HepG2 (cell line): ENCODE data around the gene CBLC. TPM values are rescaled to one million over a fixed set of nuclear protein-coding genes. Genes with fewer than 3 reads are reported as not detected.

Experiments
- ARHGAP35 ChIP-seq: sonication (generic); formaldehyde crosslinking; IDR thresholded peaks from 2 replicates; pipeline ENCODE4 v1.9.0; 2022; ENCODE audit warnings: mild to moderate bottlenecking, inconsistent platforms, moderate library complexity, missing genetic modification reagents, borderline replicate concordance
- FOXP1 ChIP-seq, 2 experiments: fragments of 450-650 bp in 1 of 2; IDR thresholded peaks; 2 replicates each; pipeline ENCODE4 v1.6.1; 2017 to 2018; ENCODE audit warnings: antibody characterized with exemption in 1 of 2
- HNRNPK ChIP-seq: fragments of 200-400 bp; formaldehyde crosslinking; IDR thresholded peaks from 2 replicates; pipeline ENCODE4 v1.6.1; 2018; ENCODE audit warnings: low read length, low read depth, moderate library complexity, mild to moderate bottlenecking; ENCODE audit not compliant: poor library complexity, severe bottlenecking
- IRX3 ChIP-seq: sonication (generic); formaldehyde crosslinking; IDR thresholded peaks from 2 replicates; pipeline ENCODE4 v1.8.1; 2023; ENCODE audit warnings: mild to moderate bottlenecking, low read depth, missing genetic modification reagents, borderline replicate concordance
- KAT8 ChIP-seq: IDR thresholded peaks from 2 replicates; pipeline ENCODE4 v1.6.1; 2016; ENCODE audit warnings: missing genetic modification reagents, missing compliant biosample characterization
- KDM2A ChIP-seq: sonication (generic); formaldehyde crosslinking; IDR thresholded peaks from 2 replicates; pipeline ENCODE4 v1.4.0; 2020; ENCODE audit warnings: low read depth, missing genetic modification reagents, borderline replicate concordance
- KLF15 ChIP-seq: sonication (generic); formaldehyde crosslinking; IDR thresholded peaks from 2 replicates; pipeline ENCODE4 v1.8.1; 2023; ENCODE audit warnings: borderline replicate concordance, mild to moderate bottlenecking, inconsistent platforms, missing genetic modification reagents, mixed read lengths
- MED8 ChIP-seq: sonication (generic); formaldehyde crosslinking; IDR thresholded peaks from 2 replicates; pipeline ENCODE4 v1.8.1; 2023; ENCODE audit warnings: mild to moderate bottlenecking, missing genetic modification reagents; ENCODE audit not compliant: insufficient replicate concordance
- RELA ChIP-seq: sonication (generic); formaldehyde crosslinking; IDR thresholded peaks from 2 replicates; pipeline ENCODE4 v1.4.0; 2020; ENCODE audit warnings: missing genetic modification reagents
- RFXAP ChIP-seq: sonication (generic); formaldehyde crosslinking; IDR thresholded peaks from 2 replicates; pipeline ENCODE4 v1.4.0; 2020; ENCODE audit warnings: missing genetic modification reagents, borderline replicate concordance
- STAT5B ChIP-seq: sonication (generic); formaldehyde crosslinking; IDR thresholded peaks from 2 replicates; pipeline ENCODE4 v1.4.0; 2020; ENCODE audit warnings: missing genetic modification reagents
- ZFAT ChIP-seq: sonication (generic); formaldehyde crosslinking; conservative IDR thresholded peaks from 2 replicates; pipeline ENCODE4 v1.8.1; 2023; ENCODE audit warnings: missing genetic modification reagents, inconsistent platforms
- ZNF263 ChIP-seq: sonication (generic); formaldehyde crosslinking; IDR thresholded peaks from 2 replicates; pipeline ENCODE4 v1.4.0; 2020; ENCODE audit warnings: missing genetic modification reagents
- ZNF501 ChIP-seq: sonication (generic); formaldehyde crosslinking; IDR thresholded peaks from 2 replicates; pipeline ENCODE4 v1.5.1; 2020; ENCODE audit warnings: mild to moderate bottlenecking, moderate library complexity, missing genetic modification reagents
- ZNF619 ChIP-seq: sonication (generic); formaldehyde crosslinking; IDR thresholded peaks from 2 replicates; pipeline ENCODE4 v1.4.0; 2020; ENCODE audit warnings: mild to moderate bottlenecking, missing genetic modification reagents
- ZNF629 ChIP-seq: sonication (generic); formaldehyde crosslinking; conservative IDR thresholded peaks from 2 replicates; pipeline ENCODE4 v1.5.0; 2020; ENCODE audit warnings: missing genetic modification reagents
- ZNF678 ChIP-seq: sonication (generic); formaldehyde crosslinking; IDR thresholded peaks from 2 replicates; pipeline ENCODE4 v1.4.0; 2020; ENCODE audit warnings: mild to moderate bottlenecking, missing genetic modification reagents
- polyA plus RNA-seq, 8 experiments: library from polyadenylated mRNA; depleted of rRNA in 3 of 8; stranded (reverse) in 7 of 8; unstranded in 1 of 8; fragments of >200 nt; fragmentation: Illumina TruSeq in 4 of 8; extraction: Trizol in 4 of 8; gene quantifications; 2 replicates each; pipeline versions ENCODE4 v1.2.1 to v1.2.3, GENCODE V29; 2011 to 2016; ENCODE audit warnings: low read depth in 4 of 8, missing spikeins in 1 of 8, mixed read lengths in 1 of 8; ENCODE audit not compliant: insufficient read depth in 1 of 8
- total RNA-seq, 5 experiments: library from RNA; depleted of rRNA; stranded (reverse); fragments of >200 nt; fragmentation: Illumina TruSeq; extraction: Trizol; gene quantifications; 2 replicates each; pipeline ENCODE4 v1.2.3, GENCODE V29; 2016; ENCODE audit warnings: low read depth in 1 of 5
- TF ChIP-seq, protein P1 (sequence below): sonication (generic); formaldehyde crosslinking; IDR thresholded peaks from 2 replicates; pipeline ENCODE4 v1.4.0; 2020; ENCODE audit warnings: missing genetic modification reagents, low read depth, mild to moderate bottlenecking, borderline replicate concordance
- TF ChIP-seq, protein P2 (sequence below): sonication (generic); formaldehyde crosslinking; IDR thresholded peaks from 2 replicates; pipeline ENCODE4 v1.8.0; 2022; ENCODE audit warnings: mild to moderate bottlenecking, missing genetic modification reagents; ENCODE audit not compliant: insufficient replicate concordance
- TF ChIP-seq, protein P3 (sequence below): fragments of 450-650 bp; IDR thresholded peaks from 2 replicates; pipeline ENCODE4 v1.6.1; 2016
- TF ChIP-seq, protein P4 (sequence below): sonication (generic); formaldehyde crosslinking; IDR thresholded peaks from 2 replicates; pipeline ENCODE4 v1.9.0; 2021; ENCODE audit warnings: missing genetic modification reagents, mild to moderate bottlenecking, borderline replicate concordance
- TF ChIP-seq, protein P5 (sequence below): sonication (generic); formaldehyde crosslinking; IDR thresholded peaks from 2 replicates; pipeline ENCODE4 v1.4.0; 2020; ENCODE audit warnings: missing genetic modification reagents, mild to moderate bottlenecking, borderline replicate concordance

CBLC gene
- total and polyA plus RNA-seq, 2 of the 13 experiments (the other 11 are each of a cell fraction or from before 2014, with no cell fraction given), result 1.8 to 2.6 TPM

DNA sequence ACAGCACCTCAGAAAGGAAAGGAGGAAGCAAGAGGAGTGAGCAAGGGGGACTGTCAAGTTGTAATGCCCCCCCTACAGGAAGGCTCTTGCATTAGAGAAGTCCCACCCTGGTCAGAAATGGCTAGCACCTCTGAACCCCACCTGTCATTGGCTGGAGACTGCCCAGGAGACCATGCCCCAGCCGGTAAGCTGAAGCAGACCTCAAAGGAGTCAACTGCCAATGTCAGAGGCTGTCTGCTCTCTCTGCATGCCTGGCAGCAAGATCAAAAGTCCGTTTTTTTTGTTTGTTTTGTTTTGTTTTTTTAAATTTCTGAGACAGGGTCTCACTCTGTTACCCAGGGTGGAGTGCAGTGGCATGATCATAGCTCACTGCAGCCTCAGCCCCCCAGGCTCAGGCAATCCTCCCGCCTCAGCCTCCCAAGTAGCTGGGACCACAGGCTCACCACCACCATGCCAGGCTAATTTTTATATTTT, 37.3 kb upstream of the CBLC start (continued):
- TF ChIP-seq, protein P1, sequence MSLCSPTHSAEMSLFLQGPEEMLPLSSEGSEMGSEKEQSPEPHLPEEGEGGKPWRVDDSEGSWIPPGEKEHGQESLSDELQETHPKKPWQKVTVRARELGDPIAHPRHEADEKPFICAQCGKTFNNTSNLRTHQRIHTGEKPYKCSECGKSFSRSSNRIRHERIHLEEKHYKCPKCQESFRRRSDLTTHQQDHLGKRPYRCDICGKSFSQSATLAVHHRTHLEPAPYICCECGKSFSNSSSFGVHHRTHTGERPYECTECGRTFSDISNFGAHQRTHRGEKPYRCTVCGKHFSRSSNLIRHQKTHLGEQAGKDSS (CRISPR knock-in tag), result no peak
- TF ChIP-seq, protein P2, sequence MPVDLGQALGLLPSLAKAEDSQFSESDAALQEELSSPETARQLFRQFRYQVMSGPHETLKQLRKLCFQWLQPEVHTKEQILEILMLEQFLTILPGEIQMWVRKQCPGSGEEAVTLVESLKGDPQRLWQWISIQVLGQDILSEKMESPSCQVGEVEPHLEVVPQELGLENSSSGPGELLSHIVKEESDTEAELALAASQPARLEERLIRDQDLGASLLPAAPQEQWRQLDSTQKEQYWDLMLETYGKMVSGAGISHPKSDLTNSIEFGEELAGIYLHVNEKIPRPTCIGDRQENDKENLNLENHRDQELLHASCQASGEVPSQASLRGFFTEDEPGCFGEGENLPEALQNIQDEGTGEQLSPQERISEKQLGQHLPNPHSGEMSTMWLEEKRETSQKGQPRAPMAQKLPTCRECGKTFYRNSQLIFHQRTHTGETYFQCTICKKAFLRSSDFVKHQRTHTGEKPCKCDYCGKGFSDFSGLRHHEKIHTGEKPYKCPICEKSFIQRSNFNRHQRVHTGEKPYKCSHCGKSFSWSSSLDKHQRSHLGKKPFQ, result no peak
- TF ChIP-seq, protein P3, sequence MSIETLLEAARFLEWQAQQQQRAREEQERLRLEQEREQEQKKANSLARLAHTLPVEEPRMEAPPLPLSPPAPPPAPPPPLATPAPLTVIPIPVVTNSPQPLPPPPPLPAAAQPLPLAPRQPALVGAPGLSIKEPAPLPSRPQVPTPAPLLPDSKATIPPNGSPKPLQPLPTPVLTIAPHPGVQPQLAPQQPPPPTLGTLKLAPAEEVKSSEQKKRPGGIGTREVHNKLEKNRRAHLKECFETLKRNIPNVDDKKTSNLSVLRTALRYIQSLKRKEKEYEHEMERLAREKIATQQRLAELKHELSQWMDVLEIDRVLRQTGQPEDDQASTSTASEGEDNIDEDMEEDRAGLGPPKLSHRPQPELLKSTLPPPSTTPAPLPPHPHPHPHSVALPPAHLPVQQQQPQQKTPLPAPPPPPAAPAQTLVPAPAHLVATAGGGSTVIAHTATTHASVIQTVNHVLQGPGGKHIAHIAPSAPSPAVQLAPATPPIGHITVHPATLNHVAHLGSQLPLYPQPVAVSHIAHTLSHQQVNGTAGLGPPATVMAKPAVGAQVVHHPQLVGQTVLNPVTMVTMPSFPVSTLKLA, result no peak
- TF ChIP-seq KLF15 (no peak), IRX3 (CRISPR knock-in tag) (no peak), ZNF619 (no peak), ZNF501 (CRISPR knock-in tag) (no peak), KAT8 (CRISPR knock-in tag) (0 out of 2 replicates have a peak, but pooled peaks have one; percentile 21), FOXP1 (IDR thresholded peaks at IDR 0.05) (no peak), FOXP1 (CRISPR knock-in tag; IDR thresholded peaks at IDR 0.05) (0 out of 2 replicates have a peak, but pooled peaks have one; percentile 23), KDM2A (CRISPR knock-in tag) (no peak), MED8 (CRISPR knock-in tag) (no peak), RELA (no peak), HNRNPK (no peak), ZFAT (CRISPR knock-in tag) (no peak), ZNF629 (CRISPR knock-in tag) (0 out of 2 replicates have a peak, but pooled peaks have one; percentile 27), ARHGAP35 (CRISPR knock-in tag) (no peak), ZNF263 (CRISPR knock-in tag) (no peak), ZNF678 (CRISPR knock-in tag) (no peak), RFXAP (CRISPR knock-in tag) (no peak), STAT5B (no peak)
- TF ChIP-seq, protein P4, sequence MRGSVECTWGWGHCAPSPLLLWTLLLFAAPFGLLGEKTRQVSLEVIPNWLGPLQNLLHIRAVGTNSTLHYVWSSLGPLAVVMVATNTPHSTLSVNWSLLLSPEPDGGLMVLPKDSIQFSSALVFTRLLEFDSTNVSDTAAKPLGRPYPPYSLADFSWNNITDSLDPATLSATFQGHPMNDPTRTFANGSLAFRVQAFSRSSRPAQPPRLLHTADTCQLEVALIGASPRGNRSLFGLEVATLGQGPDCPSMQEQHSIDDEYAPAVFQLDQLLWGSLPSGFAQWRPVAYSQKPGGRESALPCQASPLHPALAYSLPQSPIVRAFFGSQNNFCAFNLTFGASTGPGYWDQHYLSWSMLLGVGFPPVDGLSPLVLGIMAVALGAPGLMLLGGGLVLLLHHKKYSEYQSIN (CRISPR knock-in tag), result no peak
- TF ChIP-seq, protein P5, sequence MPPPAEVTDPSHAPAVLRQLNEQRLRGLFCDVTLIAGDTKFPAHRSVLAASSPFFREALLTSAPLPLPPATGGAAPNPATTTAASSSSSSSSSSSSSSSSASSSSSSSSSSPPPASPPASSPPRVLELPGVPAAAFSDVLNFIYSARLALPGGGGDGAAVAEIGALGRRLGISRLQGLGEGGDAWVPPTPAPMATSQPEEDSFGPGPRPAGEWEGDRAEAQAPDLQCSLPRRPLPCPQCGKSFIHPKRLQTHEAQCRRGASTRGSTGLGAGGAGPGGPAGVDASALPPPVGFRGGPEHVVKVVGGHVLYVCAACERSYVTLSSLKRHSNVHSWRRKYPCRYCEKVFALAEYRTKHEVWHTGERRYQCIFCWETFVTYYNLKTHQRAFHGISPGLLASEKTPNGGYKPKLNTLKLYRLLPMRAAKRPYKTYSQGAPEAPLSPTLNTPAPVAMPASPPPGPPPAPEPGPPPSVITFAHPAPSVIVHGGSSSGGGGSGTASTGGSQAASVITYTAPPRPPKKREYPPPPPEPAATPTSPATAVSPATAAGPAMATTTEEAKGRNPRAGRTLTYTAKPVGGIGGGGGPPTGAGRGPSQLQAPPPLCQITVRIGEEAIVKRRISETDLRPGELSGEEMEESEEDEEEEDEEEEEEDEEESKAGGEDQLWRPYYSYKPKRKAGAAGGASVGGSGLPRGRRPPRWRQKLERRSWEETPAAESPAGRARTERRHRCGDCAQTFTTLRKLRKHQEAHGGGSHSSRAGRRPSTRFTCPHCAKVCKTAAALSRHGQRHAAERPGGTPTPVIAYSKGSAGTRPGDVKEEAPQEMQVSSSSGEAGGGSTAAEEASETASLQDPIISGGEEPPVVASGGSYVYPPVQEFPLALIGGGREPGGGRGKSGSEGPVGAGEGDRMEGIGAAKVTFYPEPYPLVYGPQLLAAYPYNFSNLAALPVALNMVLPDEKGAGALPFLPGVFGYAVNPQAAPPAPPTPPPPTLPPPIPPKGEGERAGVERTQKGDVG (CRISPR knock-in tag), result no peak
